Measurements from ENCODE around the gene CPEB4.

DNA sequence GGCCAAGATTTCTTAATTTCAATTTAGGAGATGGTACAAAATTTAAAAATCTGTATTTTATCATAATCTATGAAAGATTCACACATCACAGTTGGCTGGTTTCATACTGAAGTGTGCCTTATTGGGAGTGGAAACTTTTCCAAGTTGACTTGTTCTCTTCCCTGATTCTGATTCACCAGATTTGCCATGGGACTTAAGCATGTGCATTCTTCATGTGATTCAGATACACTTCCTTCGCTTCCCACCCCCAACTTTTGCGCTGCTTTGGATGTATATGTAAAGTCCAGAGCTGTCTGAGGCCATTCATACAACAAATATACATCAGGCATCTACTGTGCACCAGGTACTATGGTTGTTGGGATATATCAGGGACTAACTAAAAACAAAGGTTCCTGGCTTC is 34.4 kb downstream of the CPEB4 start:
- TF ChIP-seq, protein P1, sequence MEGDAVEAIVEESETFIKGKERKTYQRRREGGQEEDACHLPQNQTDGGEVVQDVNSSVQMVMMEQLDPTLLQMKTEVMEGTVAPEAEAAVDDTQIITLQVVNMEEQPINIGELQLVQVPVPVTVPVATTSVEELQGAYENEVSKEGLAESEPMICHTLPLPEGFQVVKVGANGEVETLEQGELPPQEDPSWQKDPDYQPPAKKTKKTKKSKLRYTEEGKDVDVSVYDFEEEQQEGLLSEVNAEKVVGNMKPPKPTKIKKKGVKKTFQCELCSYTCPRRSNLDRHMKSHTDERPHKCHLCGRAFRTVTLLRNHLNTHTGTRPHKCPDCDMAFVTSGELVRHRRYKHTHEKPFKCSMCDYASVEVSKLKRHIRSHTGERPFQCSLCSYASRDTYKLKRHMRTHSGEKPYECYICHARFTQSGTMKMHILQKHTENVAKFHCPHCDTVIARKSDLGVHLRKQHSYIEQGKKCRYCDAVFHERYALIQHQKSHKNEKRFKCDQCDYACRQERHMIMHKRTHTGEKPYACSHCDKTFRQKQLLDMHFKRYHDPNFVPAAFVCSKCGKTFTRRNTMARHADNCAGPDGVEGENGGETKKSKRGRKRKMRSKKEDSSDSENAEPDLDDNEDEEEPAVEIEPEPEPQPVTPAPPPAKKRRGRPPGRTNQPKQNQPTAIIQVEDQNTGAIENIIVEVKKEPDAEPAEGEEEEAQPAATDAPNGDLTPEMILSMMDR (IDR thresholded peaks at IDR 0.05; ENCODE audit: insufficient read depth, low read length): no peak
- TF ChIP-seq, protein P2, sequence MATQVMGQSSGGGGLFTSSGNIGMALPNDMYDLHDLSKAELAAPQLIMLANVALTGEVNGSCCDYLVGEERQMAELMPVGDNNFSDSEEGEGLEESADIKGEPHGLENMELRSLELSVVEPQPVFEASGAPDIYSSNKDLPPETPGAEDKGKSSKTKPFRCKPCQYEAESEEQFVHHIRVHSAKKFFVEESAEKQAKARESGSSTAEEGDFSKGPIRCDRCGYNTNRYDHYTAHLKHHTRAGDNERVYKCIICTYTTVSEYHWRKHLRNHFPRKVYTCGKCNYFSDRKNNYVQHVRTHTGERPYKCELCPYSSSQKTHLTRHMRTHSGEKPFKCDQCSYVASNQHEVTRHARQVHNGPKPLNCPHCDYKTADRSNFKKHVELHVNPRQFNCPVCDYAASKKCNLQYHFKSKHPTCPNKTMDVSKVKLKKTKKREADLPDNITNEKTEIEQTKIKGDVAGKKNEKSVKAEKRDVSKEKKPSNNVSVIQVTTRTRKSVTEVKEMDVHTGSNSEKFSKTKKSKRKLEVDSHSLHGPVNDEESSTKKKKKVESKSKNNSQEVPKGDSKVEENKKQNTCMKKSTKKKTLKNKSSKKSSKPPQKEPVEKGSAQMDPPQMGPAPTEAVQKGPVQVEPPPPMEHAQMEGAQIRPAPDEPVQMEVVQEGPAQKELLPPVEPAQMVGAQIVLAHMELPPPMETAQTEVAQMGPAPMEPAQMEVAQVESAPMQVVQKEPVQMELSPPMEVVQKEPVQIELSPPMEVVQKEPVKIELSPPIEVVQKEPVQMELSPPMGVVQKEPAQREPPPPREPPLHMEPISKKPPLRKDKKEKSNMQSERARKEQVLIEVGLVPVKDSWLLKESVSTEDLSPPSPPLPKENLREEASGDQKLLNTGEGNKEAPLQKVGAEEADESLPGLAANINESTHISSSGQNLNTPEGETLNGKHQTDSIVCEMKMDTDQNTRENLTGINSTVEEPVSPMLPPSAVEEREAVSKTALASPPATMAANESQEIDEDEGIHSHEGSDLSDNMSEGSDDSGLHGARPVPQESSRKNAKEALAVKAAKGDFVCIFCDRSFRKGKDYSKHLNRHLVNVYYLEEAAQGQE (IDR thresholded peaks at IDR 0.05; ENCODE audit: insufficient replicate concordance, low read depth): no peak

Measured in HL-60 (cell line).